Trophoblast cell (in vitro differentiated cells and primary cell): ENCODE results near the gene SIAH3.

Experiments
- DNase-seq, 2 donors: peaks; one replicate each; pipeline ENCODE4 v3.0.0-alpha.2; 2016
- H2AFZ ChIP-seq: 2 replicates; pipeline ENCODE4 v1.6.1; 2013; ENCODE audit warnings: low read length, moderate library complexity, mild to moderate bottlenecking; ENCODE audit not compliant: insufficient read depth, poor library complexity
- H2AK5ac ChIP-seq: 2 replicates; pipeline ENCODE4 v1.6.1; 2013; ENCODE audit warnings: mild to moderate bottlenecking, low read length
- H2BK120ac ChIP-seq: 2 replicates; pipeline ENCODE4 v1.6.1; 2013; ENCODE audit warnings: low read length, mild to moderate bottlenecking, moderate library complexity; ENCODE audit not compliant: insufficient read depth, poor library complexity
- H2BK12ac ChIP-seq: 2 replicates; pipeline ENCODE4 v1.6.1; 2013; ENCODE audit warnings: mild to moderate bottlenecking, low read length, moderate library complexity
- H2BK5ac ChIP-seq: 2 replicates; pipeline ENCODE4 v1.6.1; 2013; ENCODE audit warnings: low read length, low read depth, moderate library complexity, mild to moderate bottlenecking; ENCODE audit not compliant: poor library complexity
- H3K14ac ChIP-seq: 2 replicates; pipeline ENCODE4 v1.6.1; 2013; ENCODE audit warnings: mild to moderate bottlenecking, low read length
- H3K18ac ChIP-seq: 2 replicates; pipeline ENCODE4 v1.6.1; 2013; ENCODE audit warnings: mild to moderate bottlenecking, low read length
- H3K23ac ChIP-seq: 2 replicates; pipeline ENCODE4 v1.6.1; 2013; ENCODE audit warnings: low read length
- H3K27ac ChIP-seq: 2 replicates; pipeline ENCODE4 v1.5.1; 2013; ENCODE audit warnings: low read depth, mild to moderate bottlenecking, inconsistent platforms, low read length, moderate library complexity
- H3K27me3 ChIP-seq: 2 replicates; pipeline ENCODE4 v1.6.1; 2013; ENCODE audit warnings: inconsistent platforms, mild to moderate bottlenecking, low read length, moderate library complexity; ENCODE audit not compliant: insufficient read depth
- H3K36me3 ChIP-seq, 2 experiments: 1 replicate in 1 of 2; 2 replicates in 1 of 2; pipeline ENCODE4 v1.6.1; 2013; ENCODE audit warnings: low read length in 2 of 2, mild to moderate bottlenecking in 2 of 2, moderate library complexity in 1 of 2; ENCODE audit not compliant: insufficient read depth in 2 of 2, control insufficient read depth in 1 of 2
- H3K4ac ChIP-seq: 2 replicates; pipeline ENCODE4 v1.6.1; 2013; ENCODE audit warnings: low read depth, mild to moderate bottlenecking, low read length, moderate library complexity
- H3K4me1 ChIP-seq, 2 experiments: 1 replicate in 1 of 2; 2 replicates in 1 of 2; pipeline ENCODE4 v1.6.1; 2013; ENCODE audit warnings: low read length in 2 of 2, mild to moderate bottlenecking in 2 of 2, moderate library complexity in 1 of 2; ENCODE audit not compliant: insufficient read depth in 2 of 2, control insufficient read depth in 1 of 2
- H3K4me2 ChIP-seq: 2 replicates; pipeline ENCODE4 v1.6.1; 2013; ENCODE audit warnings: inconsistent platforms, mild to moderate bottlenecking, low read length, moderate library complexity
- H3K4me3 ChIP-seq: 2 replicates; pipeline ENCODE4 v1.5.1; 2013; ENCODE audit warnings: mild to moderate bottlenecking, low read depth, low read length, inconsistent platforms
- H3K79me1 ChIP-seq: one replicate; pipeline ENCODE4 v1.6.1; 2013; ENCODE audit warnings: low read length
- H3K79me2 ChIP-seq: 2 replicates; pipeline ENCODE4 v1.6.1; 2013; ENCODE audit warnings: low read length, mild to moderate bottlenecking; ENCODE audit not compliant: control insufficient read depth, insufficient read depth, poor library complexity
- H3K9ac ChIP-seq: 2 replicates; pipeline ENCODE4 v1.6.1; 2013; ENCODE audit warnings: mild to moderate bottlenecking, low read length
- H3K9me3 ChIP-seq: 2 replicates; pipeline ENCODE4 v1.6.1; 2013; ENCODE audit warnings: low read depth, mild to moderate bottlenecking, control low read depth, inconsistent platforms, low read length; ENCODE audit not compliant: insufficient read depth
- H4K12ac ChIP-seq: 2 replicates; pipeline ENCODE4 v1.6.1; 2013; ENCODE audit warnings: low read depth, mild to moderate bottlenecking, low read length, moderate library complexity
- H4K8ac ChIP-seq: 2 replicates; pipeline ENCODE4 v1.6.1; 2013; ENCODE audit warnings: low read depth, mild to moderate bottlenecking, low read length, moderate library complexity
- H4K91ac ChIP-seq: one replicate; pipeline ENCODE4 v1.6.1; 2013; ENCODE audit warnings: low read depth, mild to moderate bottlenecking, low read length, moderate library complexity
- WGBS: extraction: QIAGEN DNeasy Blood & Tissue Kit; methylation state at CpG from one replicate; pipeline ENCODE4 v1.1.7; 2013; ENCODE audit warnings: missing lambda C conversion rate; ENCODE audit not compliant: insufficient read length, insufficient coverage; ENCODE audit errors: extremely low coverage; 5-methylcytosine and 5-hydroxymethylcytosine counted together

The SIAH3 gene

GRCh38 chr13:45747071-45747470 is 104.5 kb downstream of the SIAH3 start:
- Histone ChIP-seq H3K23ac (no peak overlapping the region), H3K4me2 (no peak overlapping the region), H4K91ac (no peak overlapping the region), H2AFZ (no peak overlapping the region), H3K79me2 (no peaks in the 10 kb centered on the region), H2AK5ac (no peak overlapping the region), H3K14ac (no peak overlapping the region), H3K36me3 (no peaks in the 10 kb centered on the region), H3K18ac (no peak overlapping the region), H2BK5ac (no peak overlapping the region), H3K27me3 (no peaks in the 10 kb centered on the region), H3K4me1 (no peaks in the 10 kb centered on the region), H3K9ac (no peak overlapping the region), H3K27ac (no peak overlapping the region), H2BK120ac (no peak overlapping the region), H3K4ac (no peak overlapping the region), H4K12ac (no peak overlapping the region), H4K8ac (no peak overlapping the region), H3K4me3 (no peak overlapping the region), H3K9me3 (no peaks in the 10 kb centered on the region), H2BK12ac (no peak overlapping the region), H3K79me1 (no peaks in the 10 kb centered on the region)
- DNase-seq, result no peak
- WGBS, result no CpG with 5 or more reads among the region's 2 CpGs

GRCh38 chr13:45744979-45745378 is 106.6 kb downstream of the SIAH3 start:
- no peaks in the 10 kb centered on the region for H3K27me3 ChIP-seq
- no peak overlapping the region for H4K8ac ChIP-seq
- H2BK120ac ChIP-seq, result no peak overlapping the region
- no peak overlapping the region for H3K18ac ChIP-seq
- H3K23ac ChIP-seq, result no peak overlapping the region
- no peaks in the 10 kb centered on the region for H3K79me1 ChIP-seq
- no peak overlapping the region for H3K4me2 ChIP-seq
- H3K9me3 ChIP-seq, result no peaks in the 10 kb centered on the region
- H4K12ac ChIP-seq, result no peak overlapping the region
- no CpG with 5 or more reads among the region's 3 CpGs for WGBS
- no peak overlapping the region for H3K27ac ChIP-seq
- H3K4me3 ChIP-seq, result no peak overlapping the region
- no peaks in the 10 kb centered on the region for H3K36me3 ChIP-seq
- H2AK5ac ChIP-seq, result no peak overlapping the region
- H3K9ac ChIP-seq, result no peak overlapping the region
- no peak overlapping the region for H2BK12ac ChIP-seq
- H2BK5ac ChIP-seq, result no peak overlapping the region
- DNase-seq, result no peak
- H4K91ac ChIP-seq, result no peak overlapping the region
- H2AFZ ChIP-seq, result no peak overlapping the region
- no peaks in the 10 kb centered on the region for H3K79me2 ChIP-seq
- H3K4me1 ChIP-seq, result no peaks in the 10 kb centered on the region
- no peak overlapping the region for H3K14ac ChIP-seq
- no peak overlapping the region for H3K4ac ChIP-seq

GRCh38 chr13:45742985-45743384 is 108.6 kb downstream of the SIAH3 start:
- no peak overlapping the region for H2AFZ ChIP-seq
- no peak overlapping the region for H3K27ac ChIP-seq
- H3K14ac ChIP-seq, result no peak overlapping the region
- DNase-seq, result no peak
- H3K18ac ChIP-seq, result no peak overlapping the region
- H2BK5ac ChIP-seq, result no peak overlapping the region
- H3K4me3 ChIP-seq, result no peak overlapping the region
- no peaks in the 10 kb centered on the region for H3K9me3 ChIP-seq
- no peaks in the 10 kb centered on the region for H3K27me3 ChIP-seq
- H3K79me2 ChIP-seq, result no peaks in the 10 kb centered on the region
- no CpG with 5 or more reads among the region's 5 CpGs for WGBS
- no peak overlapping the region for H4K91ac ChIP-seq
- no peaks in the 10 kb centered on the region for H3K36me3 ChIP-seq
- H2BK120ac ChIP-seq, result no peak overlapping the region
- H3K4me1 ChIP-seq, result no peaks in the 10 kb centered on the region
- no peak overlapping the region for H2AK5ac ChIP-seq
- no peak overlapping the region for H3K23ac ChIP-seq
- H3K9ac ChIP-seq, result no peak overlapping the region
- H4K12ac ChIP-seq, result no peak overlapping the region
- no peak overlapping the region for H3K4me2 ChIP-seq
- H2BK12ac ChIP-seq, result no peak overlapping the region
- H3K79me1 ChIP-seq, result no peaks in the 10 kb centered on the region
- no peak overlapping the region for H3K4ac ChIP-seq
- no peak overlapping the region for H4K8ac ChIP-seq

GRCh38 chr13:45737571-45738017 is 114.0 kb downstream of the SIAH3 start:
- Histone ChIP-seq H3K27me3 (no peaks in the 10 kb centered on the region), H3K4me1 (no peaks in the 10 kb centered on the region), H4K12ac (no peak overlapping the region), H2AFZ (no peak overlapping the region), H3K9ac (no peak overlapping the region), H4K91ac (no peak overlapping the region), H3K79me2 (no peaks in the 10 kb centered on the region), H3K23ac (no peak overlapping the region), H3K79me1 (no peaks in the 10 kb centered on the region), H3K4me2 (no peak overlapping the region), H3K14ac (no peak overlapping the region), H3K18ac (no peak overlapping the region), H4K8ac (no peak overlapping the region), H2AK5ac (no peak overlapping the region), H2BK12ac (no peak overlapping the region), H3K4me3 (no peak overlapping the region), H3K36me3 (no peaks in the 10 kb centered on the region), H3K27ac (no peak overlapping the region), H2BK120ac (no peak overlapping the region), H2BK5ac (no peak overlapping the region), H3K9me3 (peaks cover 3% of the 10 kb centered on the region), H3K4ac (no peak overlapping the region)
- no CpG with 5 or more reads among the region's 2 CpGs for WGBS
- peak in 1 of 2 donors; percentile 13 for DNase-seq
